Measurements from ENCODE around the gene ZBED1. TPM values are rescaled to one million over a fixed set of nuclear protein-coding genes. Genes with fewer than 3 reads are reported as not detected.

The ZBED1 gene
- total RNA-seq, 1 experiment from 2014 or later: 17.3 TPM

DNA sequence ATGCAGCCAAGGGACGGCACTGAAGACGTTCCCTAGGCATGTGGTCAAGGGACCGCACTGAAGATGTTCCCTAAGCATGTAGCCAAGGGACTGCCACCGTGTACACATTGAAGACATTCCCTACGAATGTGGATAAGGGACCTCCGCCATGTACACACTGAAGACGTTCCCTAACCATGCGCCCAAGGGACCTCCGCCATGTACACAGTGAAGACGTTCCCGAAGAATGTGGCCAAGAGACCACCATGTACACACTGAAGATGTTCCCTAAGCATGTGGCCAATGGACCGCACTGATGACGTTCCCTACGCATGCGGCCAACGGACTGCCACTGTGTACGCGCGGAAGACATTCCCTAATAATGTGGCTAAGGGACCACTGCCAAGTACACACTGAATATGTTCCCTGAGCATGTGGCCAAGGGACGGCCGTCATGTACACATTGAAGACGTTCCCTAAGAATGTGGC lies 48.4 kb downstream of the ZBED1 start:
- H3K9me3 Mint-ChIP-seq (ENCODE audit: low read depth, unreplicated experiment): no peaks in the 10 kb centered on the region
- no peak for DNase-seq
- peaks cover 19% of the 10 kb centered on the region for H3K4me1 Mint-ChIP-seq (ENCODE audit: low read depth, unreplicated experiment)
- TF ChIP-seq, protein P1, sequence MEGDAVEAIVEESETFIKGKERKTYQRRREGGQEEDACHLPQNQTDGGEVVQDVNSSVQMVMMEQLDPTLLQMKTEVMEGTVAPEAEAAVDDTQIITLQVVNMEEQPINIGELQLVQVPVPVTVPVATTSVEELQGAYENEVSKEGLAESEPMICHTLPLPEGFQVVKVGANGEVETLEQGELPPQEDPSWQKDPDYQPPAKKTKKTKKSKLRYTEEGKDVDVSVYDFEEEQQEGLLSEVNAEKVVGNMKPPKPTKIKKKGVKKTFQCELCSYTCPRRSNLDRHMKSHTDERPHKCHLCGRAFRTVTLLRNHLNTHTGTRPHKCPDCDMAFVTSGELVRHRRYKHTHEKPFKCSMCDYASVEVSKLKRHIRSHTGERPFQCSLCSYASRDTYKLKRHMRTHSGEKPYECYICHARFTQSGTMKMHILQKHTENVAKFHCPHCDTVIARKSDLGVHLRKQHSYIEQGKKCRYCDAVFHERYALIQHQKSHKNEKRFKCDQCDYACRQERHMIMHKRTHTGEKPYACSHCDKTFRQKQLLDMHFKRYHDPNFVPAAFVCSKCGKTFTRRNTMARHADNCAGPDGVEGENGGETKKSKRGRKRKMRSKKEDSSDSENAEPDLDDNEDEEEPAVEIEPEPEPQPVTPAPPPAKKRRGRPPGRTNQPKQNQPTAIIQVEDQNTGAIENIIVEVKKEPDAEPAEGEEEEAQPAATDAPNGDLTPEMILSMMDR (IDR thresholded peaks at IDR 0.05; ENCODE audit: unreplicated experiment): no peak
- H3K4me3 Mint-ChIP-seq (ENCODE audit: low read depth, unreplicated experiment): no peak overlapping the region
- no peaks in the 10 kb centered on the region for H3K27me3 Mint-ChIP-seq (ENCODE audit: unreplicated experiment)
- H3K27ac Mint-ChIP-seq (ENCODE audit: unreplicated experiment): no peak overlapping the region
- BruUV-seq (replicated peaks): no TSS peak
- no peaks in the 10 kb centered on the region for H3K36me3 Mint-ChIP-seq (ENCODE audit: insufficient read depth, unreplicated experiment)
- CTCF ChIA-PET: no interaction called here
- intact Hi-C loops (cut with micrococcal nuclease; ENCODE audit: unreplicated experiment): no loop called here

GRCh38 chrX:2451501-2452316 lies 49.1 kb downstream of the ZBED1 start:
- CTCF ChIA-PET: no interaction called here
- no peak overlapping the region for H3K4me3 Mint-ChIP-seq (ENCODE audit: low read depth, unreplicated experiment)
- peaks cover 19% of the 10 kb centered on the region for H3K4me1 Mint-ChIP-seq (ENCODE audit: low read depth, unreplicated experiment)
- H3K27me3 Mint-ChIP-seq (ENCODE audit: unreplicated experiment): no peaks in the 10 kb centered on the region
- no peak overlapping the region for H3K27ac Mint-ChIP-seq (ENCODE audit: unreplicated experiment)
- no TSS peak for BruUV-seq (replicated peaks)
- TF ChIP-seq, protein P1 (IDR thresholded peaks at IDR 0.05; ENCODE audit: unreplicated experiment): no peak
- H3K36me3 Mint-ChIP-seq (ENCODE audit: insufficient read depth, unreplicated experiment): no peaks in the 10 kb centered on the region
- no peak for DNase-seq
- H3K9me3 Mint-ChIP-seq (ENCODE audit: low read depth, unreplicated experiment): no peaks in the 10 kb centered on the region
- intact Hi-C loops (cut with micrococcal nuclease; ENCODE audit: unreplicated experiment): no loop called here

DNA sequence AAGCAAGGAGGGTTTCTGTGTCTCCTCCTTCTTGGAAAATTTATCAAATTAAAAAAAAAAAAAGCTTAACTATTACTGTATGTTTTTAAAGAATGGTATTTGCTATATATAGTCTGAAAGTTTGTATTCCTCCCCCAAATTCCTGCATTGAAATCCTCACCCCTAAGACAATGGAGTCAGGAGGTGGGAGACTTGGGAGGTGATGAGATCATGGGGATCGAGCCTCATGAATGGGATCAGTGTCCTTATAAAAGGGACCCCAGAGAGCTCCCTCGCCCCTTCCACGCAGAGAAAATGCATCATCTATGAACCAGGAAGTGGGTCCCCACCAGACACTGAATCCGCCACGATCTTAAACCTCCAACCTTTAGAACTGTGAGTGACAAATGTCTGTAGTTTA lies 50.1 kb downstream of the ZBED1 start:
- TF ChIP-seq, protein P1 (IDR thresholded peaks at IDR 0.05; ENCODE audit: unreplicated experiment): no peak
- Mint-ChIP-seq H3K36me3 (ENCODE audit: insufficient read depth, unreplicated experiment) (no peaks in the 10 kb centered on the region), H3K27me3 (ENCODE audit: unreplicated experiment) (no peaks in the 10 kb centered on the region), H3K4me3 (ENCODE audit: low read depth, unreplicated experiment) (no peak overlapping the region), H3K4me1 (ENCODE audit: low read depth, unreplicated experiment) (peaks cover 11% of the 10 kb centered on the region), H3K27ac (ENCODE audit: unreplicated experiment) (no peak overlapping the region), H3K9me3 (ENCODE audit: low read depth, unreplicated experiment) (no peaks in the 10 kb centered on the region)
- DNase-seq: no peak
- intact Hi-C loops (cut with micrococcal nuclease; ENCODE audit: unreplicated experiment): no loop called here
- CTCF ChIA-PET: no interaction called here
- no TSS peak for BruUV-seq (replicated peaks)

DNA sequence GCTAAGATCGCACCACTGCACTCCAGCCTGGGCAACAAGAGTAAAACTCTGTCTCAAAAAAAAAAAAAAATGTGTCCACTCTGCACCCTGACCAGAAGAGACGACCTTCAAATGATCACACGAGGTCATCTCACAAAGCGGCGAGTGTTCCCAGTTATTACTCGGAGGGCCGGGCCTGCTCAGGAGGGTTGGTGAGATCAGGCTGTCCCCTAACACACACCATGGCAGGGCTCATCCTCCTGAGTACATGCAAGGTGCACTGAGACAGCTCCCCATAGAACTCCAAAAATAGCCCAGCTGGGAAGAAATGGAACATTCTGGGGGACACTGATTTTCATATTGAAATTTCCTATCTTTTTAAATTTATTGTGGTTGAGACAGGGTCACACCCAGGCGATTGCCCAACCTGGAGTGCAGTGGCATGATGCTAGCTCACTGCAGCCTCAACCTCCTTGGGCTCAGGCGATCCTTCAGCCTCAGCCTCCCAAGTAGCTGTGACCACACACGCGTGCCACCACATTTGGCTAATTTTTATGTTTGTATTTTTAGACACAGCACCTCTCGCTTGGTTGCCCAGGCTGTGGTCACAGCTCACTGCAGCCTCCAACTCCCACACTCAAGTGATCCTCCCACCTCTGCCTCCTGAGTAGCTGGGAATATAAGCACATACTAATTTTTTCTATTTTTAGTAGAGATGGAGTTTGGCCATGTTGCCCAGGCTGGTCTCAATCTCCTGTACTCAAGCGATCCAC lies 51.5 kb downstream of the ZBED1 start:
- H3K27ac Mint-ChIP-seq (ENCODE audit: unreplicated experiment): no peak overlapping the region
- H3K4me3 Mint-ChIP-seq (ENCODE audit: low read depth, unreplicated experiment): no peak overlapping the region
- TF ChIP-seq, protein P1 (IDR thresholded peaks at IDR 0.05; ENCODE audit: unreplicated experiment): no peak
- intact Hi-C loops (cut with micrococcal nuclease; ENCODE audit: unreplicated experiment): no loop called here
- CTCF ChIA-PET: no interaction called here
- H3K9me3 Mint-ChIP-seq (ENCODE audit: low read depth, unreplicated experiment): no peaks in the 10 kb centered on the region
- no TSS peak for BruUV-seq (replicated peaks)
- no peak for DNase-seq
- no peaks in the 10 kb centered on the region for H3K36me3 Mint-ChIP-seq (ENCODE audit: insufficient read depth, unreplicated experiment)
- no peaks in the 10 kb centered on the region for H3K27me3 Mint-ChIP-seq (ENCODE audit: unreplicated experiment)
- peaks cover 10% of the 10 kb centered on the region for H3K4me1 Mint-ChIP-seq (ENCODE audit: low read depth, unreplicated experiment)

Data from Calu3 (cell line).